ENCODE results near the gene ERMAP.
"Not testable (repeated sequence)": the region's sequence is repeated elsewhere in the genome, so short reads cannot be mapped to it uniquely, and the experiment has no call there.

The ERMAP gene

GRCh38 chr1:42797979-42798378 is 18.9 kb upstream of the ERMAP start:
- no peak overlapping the region for H3K4me3 ChIP-seq (ENCODE audit: low read depth, low read length)
- no peak for DNase-seq (ENCODE audit: low read depth)
- TF ChIP-seq POLR2A (IDR thresholded peaks at IDR 0.05; ENCODE audit: extremely low read depth, insufficient read length): no peak
- TF ChIP-seq MAX (IDR thresholded peaks at IDR 0.05; ENCODE audit: low read depth, low read length): no peak

- TF ChIP-seq MAX (IDR thresholded peaks at IDR 0.05; ENCODE audit: low read depth, low read length) (no peak), MYC (IDR thresholded peaks at IDR 0.05; ENCODE audit: low read depth, low read length) (no peak), CTCF (IDR thresholded peaks at IDR 0.05; ENCODE audit: low read depth, low read length) (no peak), POLR2A (IDR thresholded peaks at IDR 0.05; ENCODE audit: extremely low read depth, insufficient read length) (no peak)
- H3K4me3 ChIP-seq (ENCODE audit: low read depth, low read length): no peak overlapping the region
- DNase-seq (ENCODE audit: low read depth): no peak
Measured at GRCh38 chr1:42801832-42802473, 15.0 kb upstream of the ERMAP start.

GRCh38 chr1:42806171-42806570 is 10.8 kb upstream of the ERMAP start:
- no peak overlapping the region for H3K4me3 ChIP-seq (ENCODE audit: low read depth, low read length)
- TF ChIP-seq CTCF (IDR thresholded peaks at IDR 0.05; ENCODE audit: low read depth, low read length) (no peak), MYC (IDR thresholded peaks at IDR 0.05; ENCODE audit: low read depth, low read length) (no peak), POLR2A (IDR thresholded peaks at IDR 0.05; ENCODE audit: extremely low read depth, insufficient read length) (no peak), MAX (IDR thresholded peaks at IDR 0.05; ENCODE audit: low read depth, low read length) (no peak)
- no peak for DNase-seq (ENCODE audit: low read depth)

GRCh38 chr1:42806593-42806992 is 10.3 kb upstream of the ERMAP start:
- H3K4me3 ChIP-seq (ENCODE audit: low read depth, low read length): no peak overlapping the region
- no peak for DNase-seq (ENCODE audit: low read depth)
- TF ChIP-seq MAX (IDR thresholded peaks at IDR 0.05; ENCODE audit: low read depth, low read length) (no peak), MYC (IDR thresholded peaks at IDR 0.05; ENCODE audit: low read depth, low read length) (no peak), CTCF (IDR thresholded peaks at IDR 0.05; ENCODE audit: low read depth, low read length) (no peak), POLR2A (IDR thresholded peaks at IDR 0.05; ENCODE audit: extremely low read depth, insufficient read length) (no peak)

- no peak for DNase-seq (ENCODE audit: low read depth)
- no peak overlapping the region for H3K4me3 ChIP-seq (ENCODE audit: low read depth, low read length)
- TF ChIP-seq MAX (IDR thresholded peaks at IDR 0.05; ENCODE audit: low read depth, low read length): no peak
- no peak for TF ChIP-seq POLR2A (IDR thresholded peaks at IDR 0.05; ENCODE audit: extremely low read depth, insufficient read length)
- no peak for TF ChIP-seq MYC (IDR thresholded peaks at IDR 0.05; ENCODE audit: low read depth, low read length)
- TF ChIP-seq CTCF (IDR thresholded peaks at IDR 0.05; ENCODE audit: low read depth, low read length): no peak
Measured at GRCh38 chr1:42807056-42807668, 9.8 kb upstream of the ERMAP start.

- DNase-seq (ENCODE audit: low read depth); H3K4me3 ChIP-seq (ENCODE audit: low read depth, low read length): not testable (repeated sequence)
Measured at GRCh38 chr1:42814815-42815214, 2.1 kb upstream of the ERMAP start.

Measured in NB4 (cell line).